ENCODE results near the gene TNFRSF25. TPM values are rescaled to one million over a fixed set of nuclear protein-coding genes. Genes with fewer than 3 reads are reported as not detected.

Gene TNFRSF25
- polyA plus RNA-seq, 1 of the 3 experiments (the other 2 are of a cell fraction): 20.8 TPM

GRCh38 chr1:6416906-6417305 lies 49.1 kb downstream of the TNFRSF25 start:
- Histone ChIP-seq H3K9me3 (no peaks in the 10 kb centered on the region), H3K27me3 (ENCODE audit: insufficient read depth) (peaks cover 17% of the 10 kb centered on the region), H4K20me1 (ENCODE audit: insufficient read depth) (no peaks in the 10 kb centered on the region), H3K4me2 (no peak overlapping the region), H3K27ac (ENCODE audit: low read depth in 2 of 2, low read length in 1 of 2) (no peak overlapping the region), H3F3A (replicated peaks; ENCODE audit: insufficient read depth) (no peaks in the 10 kb centered on the region), H3K9ac (no peak overlapping the region), H3K36me3 (replicated peaks in 1 of 2; ENCODE audit: control insufficient read depth in 1 of 2, insufficient read depth in 2 of 2, low read length in 1 of 2) (no peaks in the 10 kb centered on the region), H3K4me3 (ENCODE audit: low read depth in 2 of 2, low read length in 1 of 2) (no peak overlapping the region), H3K9me2 (no peaks in the 10 kb centered on the region), H3K4me1 (ENCODE audit: control insufficient read depth in 1 of 2, insufficient read depth in 2 of 2, low read depth in 1 of 2, low read length in 1 of 2) (peaks cover 0 to 6% of the 10 kb centered on the region in 2 experiments; a peak in 1 of 4 replicates), H3K79me2 (ENCODE audit: insufficient read depth) (no peaks in the 10 kb centered on the region), H2AFZ (ENCODE audit: low read depth) (no peak overlapping the region)
- ChIA-PET CTCF (interaction anchor here (4.7 to 16.1 kb wide), 3 partner anchors 22 to 170 kb away, joined by 50 to 290 read pairs (median 131); no protein-coding TSS in a partner anchor), POLR2A (no interaction called here)
- DNase-seq: no peak
- no peak for TF ChIP-seq MXI1 (IDR thresholded peaks at IDR 0.05; ENCODE audit: low read depth, low read length)
- TF ChIP-seq GABPA (IDR thresholded peaks at IDR 0.05; ENCODE audit: low read depth): no peak
- TF ChIP-seq RCOR1 (IDR thresholded peaks at IDR 0.05; ENCODE audit: low read length): no peak
- TF ChIP-seq YY1 (IDR thresholded peaks at IDR 0.05; ENCODE audit: low read depth): no peak
- TF ChIP-seq, protein P1, sequence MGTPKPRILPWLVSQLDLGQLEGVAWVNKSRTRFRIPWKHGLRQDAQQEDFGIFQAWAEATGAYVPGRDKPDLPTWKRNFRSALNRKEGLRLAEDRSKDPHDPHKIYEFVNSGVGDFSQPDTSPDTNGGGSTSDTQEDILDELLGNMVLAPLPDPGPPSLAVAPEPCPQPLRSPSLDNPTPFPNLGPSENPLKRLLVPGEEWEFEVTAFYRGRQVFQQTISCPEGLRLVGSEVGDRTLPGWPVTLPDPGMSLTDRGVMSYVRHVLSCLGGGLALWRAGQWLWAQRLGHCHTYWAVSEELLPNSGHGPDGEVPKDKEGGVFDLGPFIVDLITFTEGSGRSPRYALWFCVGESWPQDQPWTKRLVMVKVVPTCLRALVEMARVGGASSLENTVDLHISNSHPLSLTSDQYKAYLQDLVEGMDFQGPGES (IDR thresholded peaks at IDR 0.05; ENCODE audit: low read depth, low read length): no peak
- TF ChIP-seq POLR2AphosphoS5 (IDR thresholded peaks at IDR 0.05; ENCODE audit: low read depth, low read length): no peak
- TF ChIP-seq ELF1 (IDR thresholded peaks at IDR 0.05): no peak
- TF ChIP-seq EZH2phosphoT487 (IDR thresholded peaks at IDR 0.05; ENCODE audit: borderline replicate concordance, low read depth): no peak
- WGBS (ENCODE audit: low lambda C conversion rate): no CpG with 5 or more reads among the region's 5 CpGs

- no peak overlapping the region for H3K9ac ChIP-seq
- POLR2A ChIA-PET: no interaction called here
Measured at GRCh38 chr1:6416295-6416656, 49.7 kb downstream of the TNFRSF25 start.

More at GRCh38 chr1:6416295-6416656, 49.7 kb downstream of the TNFRSF25 start:
- Histone ChIP-seq H4K20me1 (ENCODE audit: insufficient read depth) (no peaks in the 10 kb centered on the region), H3K4me1 (ENCODE audit: control insufficient read depth in 1 of 2, insufficient read depth in 2 of 2, low read depth in 1 of 2, low read length in 1 of 2) (peaks cover 0 to 6% of the 10 kb centered on the region in 2 experiments; a peak in 1 of 4 replicates), H3K4me3 (ENCODE audit: low read depth in 2 of 2, low read length in 1 of 2) (no peak overlapping the region), H3K36me3 (replicated peaks in 1 of 2; ENCODE audit: control insufficient read depth in 1 of 2, insufficient read depth in 2 of 2, low read length in 1 of 2) (no peaks in the 10 kb centered on the region), H3F3A (replicated peaks; ENCODE audit: insufficient read depth) (no peaks in the 10 kb centered on the region), H3K27ac (ENCODE audit: low read depth in 2 of 2, low read length in 1 of 2) (no peak overlapping the region), H3K27me3 (ENCODE audit: insufficient read depth) (peaks cover 17% of the 10 kb centered on the region), H3K4me2 (no peak overlapping the region), H3K9me2 (no peaks in the 10 kb centered on the region), H2AFZ (ENCODE audit: low read depth) (no peak overlapping the region), H3K79me2 (ENCODE audit: insufficient read depth) (no peaks in the 10 kb centered on the region), H3K9me3 (no peaks in the 10 kb centered on the region)
- TF ChIP-seq CHD2 (IDR thresholded peaks at IDR 0.05; ENCODE audit: low read length, partially characterized antibody): no peak
- TF ChIP-seq EZH2phosphoT487 (IDR thresholded peaks at IDR 0.05; ENCODE audit: borderline replicate concordance, low read depth): no peak
- no peak for TF ChIP-seq MXI1 (IDR thresholded peaks at IDR 0.05; ENCODE audit: low read depth, low read length)
- no peak for TF ChIP-seq GATA2 (CRISPR knock-in tag; IDR thresholded peaks at IDR 0.05)
- no peak for TF ChIP-seq MEF2A (IDR thresholded peaks at IDR 0.05; ENCODE audit: borderline replicate concordance, low read depth)
- TF ChIP-seq ELF1 (IDR thresholded peaks at IDR 0.05): no peak
- no peak for TF ChIP-seq YY1 (IDR thresholded peaks at IDR 0.05; ENCODE audit: low read depth)
- no peak for TF ChIP-seq SMC3 (IDR thresholded peaks at IDR 0.05; ENCODE audit: low read depth, low read length)
- TF ChIP-seq FOXJ3 (CRISPR knock-in tag; IDR thresholded peaks at IDR 0.05): no peak
- TF ChIP-seq POLR2AphosphoS5 (IDR thresholded peaks at IDR 0.05; ENCODE audit: low read depth, low read length): no peak
- TF ChIP-seq, protein P1 (IDR thresholded peaks at IDR 0.05; ENCODE audit: low read depth, low read length): no peak
- TF ChIP-seq, protein P2, sequence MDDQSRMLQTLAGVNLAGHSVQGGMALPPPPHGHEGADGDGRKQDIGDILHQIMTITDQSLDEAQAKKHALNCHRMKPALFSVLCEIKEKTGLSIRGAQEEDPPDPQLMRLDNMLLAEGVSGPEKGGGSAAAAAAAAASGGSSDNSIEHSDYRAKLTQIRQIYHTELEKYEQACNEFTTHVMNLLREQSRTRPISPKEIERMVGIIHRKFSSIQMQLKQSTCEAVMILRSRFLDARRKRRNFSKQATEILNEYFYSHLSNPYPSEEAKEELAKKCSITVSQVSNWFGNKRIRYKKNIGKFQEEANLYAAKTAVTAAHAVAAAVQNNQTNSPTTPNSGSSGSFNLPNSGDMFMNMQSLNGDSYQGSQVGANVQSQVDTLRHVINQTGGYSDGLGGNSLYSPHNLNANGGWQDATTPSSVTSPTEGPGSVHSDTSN (IDR thresholded peaks at IDR 0.05): no peak
- TF ChIP-seq NRF1 (IDR thresholded peaks at IDR 0.05; ENCODE audit: low read depth, low read length): no peak
- TF ChIP-seq MAX (IDR thresholded peaks at IDR 0.05; ENCODE audit: low read depth): no peak
- TF ChIP-seq, protein P3, sequence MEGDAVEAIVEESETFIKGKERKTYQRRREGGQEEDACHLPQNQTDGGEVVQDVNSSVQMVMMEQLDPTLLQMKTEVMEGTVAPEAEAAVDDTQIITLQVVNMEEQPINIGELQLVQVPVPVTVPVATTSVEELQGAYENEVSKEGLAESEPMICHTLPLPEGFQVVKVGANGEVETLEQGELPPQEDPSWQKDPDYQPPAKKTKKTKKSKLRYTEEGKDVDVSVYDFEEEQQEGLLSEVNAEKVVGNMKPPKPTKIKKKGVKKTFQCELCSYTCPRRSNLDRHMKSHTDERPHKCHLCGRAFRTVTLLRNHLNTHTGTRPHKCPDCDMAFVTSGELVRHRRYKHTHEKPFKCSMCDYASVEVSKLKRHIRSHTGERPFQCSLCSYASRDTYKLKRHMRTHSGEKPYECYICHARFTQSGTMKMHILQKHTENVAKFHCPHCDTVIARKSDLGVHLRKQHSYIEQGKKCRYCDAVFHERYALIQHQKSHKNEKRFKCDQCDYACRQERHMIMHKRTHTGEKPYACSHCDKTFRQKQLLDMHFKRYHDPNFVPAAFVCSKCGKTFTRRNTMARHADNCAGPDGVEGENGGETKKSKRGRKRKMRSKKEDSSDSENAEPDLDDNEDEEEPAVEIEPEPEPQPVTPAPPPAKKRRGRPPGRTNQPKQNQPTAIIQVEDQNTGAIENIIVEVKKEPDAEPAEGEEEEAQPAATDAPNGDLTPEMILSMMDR (IDR thresholded peaks at IDR 0.05): no peak
- no peak for TF ChIP-seq FOXM1 (IDR thresholded peaks at IDR 0.05; ENCODE audit: low read depth)
- TF ChIP-seq EP300 (IDR thresholded peaks at IDR 0.05; ENCODE audit: borderline replicate concordance in 1 of 2, low read depth in 1 of 2, low read length in 1 of 2): no peak
- TF ChIP-seq RAD21 (IDR thresholded peaks at IDR 0.05; ENCODE audit: low read length): no peak
- CTCF ChIA-PET: interaction anchor here (4.7 to 16.1 kb wide), 3 partner anchors 22 to 169 kb away, joined by 50 to 290 read pairs (median 131); no protein-coding TSS in a partner anchor
- no peak for DNase-seq
- WGBS (ENCODE audit: low lambda C conversion rate): 32% methylated on average over 2 of the region's 8 CpGs
